NCI-H2107 treated with DMSO at 0.1 percent for 48 hours (cell line): Measurements from ENCODE around the gene TESK1.
"Not testable (repeated sequence)": the region's sequence is repeated elsewhere in the genome, so short reads cannot be mapped to it uniquely, and the experiment has no call there.

ENCODE experiments used
- DNase-seq: peaks from one replicate; lab custom pipeline; 2025; ENCODE audit not compliant: unreplicated experiment; lab: John Stamatoyannopoulos, UW

Gene TESK1

GRCh38 chr9:35615981-35616680 is 11.1 kb downstream of the TESK1 start:
- DNase-seq: no peak

- no peak for DNase-seq
These were observed 11.8 kb downstream of the TESK1 start for GRCh38 chr9:35616681-35617459.

GRCh38 chr9:35617548-35617947 is 12.5 kb downstream of the TESK1 start:
- no peak for DNase-seq

GRCh38 chr9:35618325-35618727 is 13.3 kb downstream of the TESK1 start, which contains the start of gene CD72:
Gene CD72, minus strand, starts transcription at chr9:35618413. Its CDS starts 110 bp downstream, at chr9:35618303.
- DNase-seq: no peak

- no peak for DNase-seq
These were observed 14.1 kb downstream of the TESK1 start for GRCh38 chr9:35618854-35619799.

- no peak for DNase-seq
These were observed 14.7 kb downstream of the TESK1 start for GRCh38 chr9:35619800-35620158.

GRCh38 chr9:35627575-35627974 is 22.5 kb downstream of the TESK1 start:
- DNase-seq: no peak

- no peak for DNase-seq
These were observed 23.4 kb downstream of the TESK1 start for GRCh38 chr9:35628389-35628991.

GRCh38 chr9:35629597-35629996 is 24.5 kb downstream of the TESK1 start:
- no peak for DNase-seq

GRCh38 chr9:35635730-35636129 is 30.7 kb downstream of the TESK1 start:
- DNase-seq: no peak

GRCh38 chr9:35636135-35636876 is 31.2 kb downstream of the TESK1 start:
- no peak for DNase-seq

GRCh38 chr9:35636877-35637246 is 31.8 kb downstream of the TESK1 start:
- not testable (repeated sequence) for DNase-seq

GRCh38 chr9:35637427-35637955 is 32.4 kb downstream of the TESK1 start:
- not testable (repeated sequence) for DNase-seq

GRCh38 chr9:35638751-35639150 is 33.7 kb downstream of the TESK1 start:
- not testable (repeated sequence) for DNase-seq

GRCh38 chr9:35639225-35639624 is 34.2 kb downstream of the TESK1 start:
- not testable (repeated sequence) for DNase-seq

GRCh38 chr9:35639631-35640030 is 34.6 kb downstream of the TESK1 start:
- no peak for DNase-seq

- DNase-seq: not testable (repeated sequence)
These were observed 35.4 kb downstream of the TESK1 start for GRCh38 chr9:35640431-35640830.

GRCh38 chr9:35641478-35641877 is 36.4 kb downstream of the TESK1 start:
- DNase-seq: not testable (repeated sequence)

- no peak for DNase-seq
These were observed 38.0 kb downstream of the TESK1 start for GRCh38 chr9:35643046-35643445.

- DNase-seq: not testable (repeated sequence)
These were observed 40.7 kb downstream of the TESK1 start for GRCh38 chr9:35645736-35646135.
